ENCODE results near the gene ACAP3.
A peak's percentile ranks its signal among the peaks of the same experiment; 100 is the strongest.

- TF ChIP-seq CTCF (IDR thresholded peaks at IDR 0.05 in 4 of 5, conservative IDR thresholded peaks at IDR 0.05 in 1 of 5) (peak; percentile 10 to 72 (median 60)), POLR2A (IDR thresholded peaks at IDR 0.05) (no peak)
Observed at GRCh38 chr1:1290238-1290731, 17.4 kb downstream of the ACAP3 start.

Measured in gastrocnemius medialis (tissue), 4 donors.